A549 (cell line): ENCODE results near the gene HBA2.

Experiments used
- CEBPB ChIP-seq, 2 experiments: fragments of >200 bp in 1 of 2; sonication (Bioruptor Twin) in 1 of 2; formaldehyde crosslinking in 1 of 2; IDR thresholded peaks; 2 replicates each; pipeline ENCODE4 v1.6.1; 2012 to 2016
- EHMT2 ChIP-seq: fragments of 200-600 bp; sonication (generic); IDR thresholded peaks from 2 replicates; pipeline ENCODE4 v1.6.1; 2016; ENCODE audit warnings: antibody characterized with exemption, low read depth, mild to moderate bottlenecking, moderate library complexity
- EP300 ChIP-seq, 2 experiments: fragments of >200 bp; sonication (Bioruptor Twin); formaldehyde crosslinking; IDR thresholded peaks; 2 replicates in 1 of 2; 3 replicates in 1 of 2; pipeline ENCODE4 v1.6.1; 2016 to 2017
- FOSL2 ChIP-seq, 2 experiments: fragments of 450-650 bp in 1 of 2; fragments of >200 bp in 1 of 2; sonication (Bioruptor Twin) in 1 of 2; formaldehyde crosslinking; IDR thresholded peaks; 2 replicates each; pipeline versions ENCODE4 v1.5.0 to v1.6.1; 2016 to 2020; ENCODE audit warnings: mild to moderate bottlenecking in 1 of 2, moderate library complexity in 1 of 2
- HDAC2 ChIP-seq: fragments of 200-600 bp; sonication (generic); IDR thresholded peaks from 2 replicates; pipeline ENCODE4 v1.6.1; 2016
- JUN ChIP-seq, 2 experiments: fragments of >200 bp; sonication (Bioruptor Twin); formaldehyde crosslinking; IDR thresholded peaks; 2 replicates in 1 of 2; 3 replicates in 1 of 2; pipeline ENCODE4 v1.6.1; 2016 to 2017
- KDM1A ChIP-seq: fragments of 200-600 bp; sonication (generic); IDR thresholded peaks from 2 replicates; pipeline ENCODE4 v1.6.1; 2016; ENCODE audit warnings: low read depth, mild to moderate bottlenecking
- MYC ChIP-seq: IDR thresholded peaks from 2 replicates; pipeline ENCODE4 v1.6.1; 2012; ENCODE audit warnings: mild to moderate bottlenecking, inconsistent platforms, low read length, improper control_type of control experiment, borderline replicate concordance
- PHF8 ChIP-seq: fragments of 200-600 bp; sonication (generic); IDR thresholded peaks from 2 replicates; pipeline ENCODE4 v1.6.1; 2016; ENCODE audit warnings: low read depth, mild to moderate bottlenecking, antibody characterized with exemption, moderate library complexity, borderline replicate concordance
- POLR2A ChIP-seq: IDR thresholded peaks from 2 replicates; pipeline ENCODE4 v1.6.1; 2012; ENCODE audit warnings: mild to moderate bottlenecking, low read length
- POLR2AphosphoS2 ChIP-seq: conservative IDR thresholded peaks from 2 replicates; pipeline ENCODE4 v1.6.1; 2012; ENCODE audit warnings: low read length, improper control_type of control experiment, inconsistent platforms
- REST ChIP-seq: fragments of 200-600 bp; sonication (generic); IDR thresholded peaks from 2 replicates; pipeline ENCODE4 v1.6.1; 2016; ENCODE audit warnings: antibody characterized with exemption, mild to moderate bottlenecking, moderate library complexity
- TF ChIP-seq, protein P1 (sequence below): fragments of >200 bp; sonication (Bioruptor Twin); formaldehyde crosslinking; IDR thresholded peaks from 3 replicates; pipeline ENCODE4 v1.5.1; 2016
- TF ChIP-seq, protein P2 (sequence below): fragments of >200 bp; sonication (Bioruptor Twin); formaldehyde crosslinking; IDR thresholded peaks from 3 replicates; pipeline ENCODE4 v1.6.1; 2016

GRCh38 chr16:164827-165538, 7.7 kb upstream of the HBA2 start:
- TF ChIP-seq, protein P1, sequence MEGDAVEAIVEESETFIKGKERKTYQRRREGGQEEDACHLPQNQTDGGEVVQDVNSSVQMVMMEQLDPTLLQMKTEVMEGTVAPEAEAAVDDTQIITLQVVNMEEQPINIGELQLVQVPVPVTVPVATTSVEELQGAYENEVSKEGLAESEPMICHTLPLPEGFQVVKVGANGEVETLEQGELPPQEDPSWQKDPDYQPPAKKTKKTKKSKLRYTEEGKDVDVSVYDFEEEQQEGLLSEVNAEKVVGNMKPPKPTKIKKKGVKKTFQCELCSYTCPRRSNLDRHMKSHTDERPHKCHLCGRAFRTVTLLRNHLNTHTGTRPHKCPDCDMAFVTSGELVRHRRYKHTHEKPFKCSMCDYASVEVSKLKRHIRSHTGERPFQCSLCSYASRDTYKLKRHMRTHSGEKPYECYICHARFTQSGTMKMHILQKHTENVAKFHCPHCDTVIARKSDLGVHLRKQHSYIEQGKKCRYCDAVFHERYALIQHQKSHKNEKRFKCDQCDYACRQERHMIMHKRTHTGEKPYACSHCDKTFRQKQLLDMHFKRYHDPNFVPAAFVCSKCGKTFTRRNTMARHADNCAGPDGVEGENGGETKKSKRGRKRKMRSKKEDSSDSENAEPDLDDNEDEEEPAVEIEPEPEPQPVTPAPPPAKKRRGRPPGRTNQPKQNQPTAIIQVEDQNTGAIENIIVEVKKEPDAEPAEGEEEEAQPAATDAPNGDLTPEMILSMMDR = no peak
- TF ChIP-seq PHF8 = no peak
- no peak for TF ChIP-seq CEBPB (IDR thresholded peaks at IDR 0.05)
- TF ChIP-seq HDAC2 = no peak
- TF ChIP-seq POLR2A = no peak
- TF ChIP-seq FOSL2 (IDR thresholded peaks at IDR 0.05) = no peak
- no peak for TF ChIP-seq FOSL2 (CRISPR knock-in tag; IDR thresholded peaks at IDR 0.05)
- TF ChIP-seq, protein P2, sequence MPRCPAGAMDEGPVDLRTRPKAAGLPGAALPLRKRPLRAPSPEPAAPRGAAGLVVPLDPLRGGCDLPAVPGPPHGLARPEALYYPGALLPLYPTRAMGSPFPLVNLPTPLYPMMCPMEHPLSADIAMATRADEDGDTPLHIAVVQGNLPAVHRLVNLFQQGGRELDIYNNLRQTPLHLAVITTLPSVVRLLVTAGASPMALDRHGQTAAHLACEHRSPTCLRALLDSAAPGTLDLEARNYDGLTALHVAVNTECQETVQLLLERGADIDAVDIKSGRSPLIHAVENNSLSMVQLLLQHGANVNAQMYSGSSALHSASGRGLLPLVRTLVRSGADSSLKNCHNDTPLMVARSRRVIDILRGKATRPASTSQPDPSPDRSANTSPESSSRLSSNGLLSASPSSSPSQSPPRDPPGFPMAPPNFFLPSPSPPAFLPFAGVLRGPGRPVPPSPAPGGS = no peak
- no peak for TF ChIP-seq MYC
- TF ChIP-seq REST = no peak
- no peak for TF ChIP-seq KDM1A
- TF ChIP-seq EHMT2 = no peak
- TF ChIP-seq EP300 (IDR thresholded peaks at IDR 0.05) = no peak
- TF ChIP-seq POLR2AphosphoS2 = no peak
- no peak for TF ChIP-seq JUN (IDR thresholded peaks at IDR 0.05)
